Measurements from ENCODE around the gene SC5D. TPM values are rescaled to one million over a fixed set of nuclear protein-coding genes. Genes with fewer than 3 reads are reported as not detected.

Gene SC5D
- polyA plus RNA-seq, 1 donor from 2014 or later: 75.7 TPM

GRCh38 chr11:121326230-121326629 lies 33.7 kb downstream of the SC5D start:
- Histone ChIP-seq H3K4me3 (ENCODE audit: low read length) (no peak overlapping the region), H3F3A (ENCODE audit: insufficient read depth, low read length, poor library complexity, severe bottlenecking) (no peaks in the 10 kb centered on the region), H4K20me1 (ENCODE audit: insufficient read depth) (no peaks in the 10 kb centered on the region), H3K4me2 (ENCODE audit: low read length) (no peak overlapping the region), H3K9me3 (ENCODE audit: low read length) (no peaks in the 10 kb centered on the region), H3K9me2 (ENCODE audit: insufficient read depth, low read length) (no peaks in the 10 kb centered on the region), H3K27me3 (ENCODE audit: insufficient read depth, low read depth, low read length) (no peaks in the 10 kb centered on the region), H3K27ac (ENCODE audit: low read length) (no peak overlapping the region), H2AFZ (ENCODE audit: low read depth, low read length) (no peak overlapping the region), H3K36me3 (ENCODE audit: insufficient read depth, low read length) (no peaks in the 10 kb centered on the region), H3K9ac (ENCODE audit: low read length) (no peak overlapping the region), H3K79me2 (replicated peaks; ENCODE audit: insufficient read depth, low read length) (no peaks in the 10 kb centered on the region)
- TF ChIP-seq MXI1 (conservative IDR thresholded peaks at IDR 0.05; ENCODE audit: poor library complexity, severe bottlenecking) (no peak), TAF1 (IDR thresholded peaks at IDR 0.05; ENCODE audit: low read depth) (no peak), RAD21 (conservative IDR thresholded peaks at IDR 0.05) (no peak), EZH2 (IDR thresholded peaks at IDR 0.05; ENCODE audit: borderline replicate concordance, insufficient read depth, low read length, poor library complexity, severe bottlenecking) (no peak), POLR2AphosphoS5 (IDR thresholded peaks at IDR 0.05) (no peak), SMC3 (conservative IDR thresholded peaks at IDR 0.05; ENCODE audit: poor library complexity) (no peak), EP300 (conservative IDR thresholded peaks at IDR 0.05; ENCODE audit: poor library complexity, severe bottlenecking) (no peak)
- TF ChIP-seq, protein P1, sequence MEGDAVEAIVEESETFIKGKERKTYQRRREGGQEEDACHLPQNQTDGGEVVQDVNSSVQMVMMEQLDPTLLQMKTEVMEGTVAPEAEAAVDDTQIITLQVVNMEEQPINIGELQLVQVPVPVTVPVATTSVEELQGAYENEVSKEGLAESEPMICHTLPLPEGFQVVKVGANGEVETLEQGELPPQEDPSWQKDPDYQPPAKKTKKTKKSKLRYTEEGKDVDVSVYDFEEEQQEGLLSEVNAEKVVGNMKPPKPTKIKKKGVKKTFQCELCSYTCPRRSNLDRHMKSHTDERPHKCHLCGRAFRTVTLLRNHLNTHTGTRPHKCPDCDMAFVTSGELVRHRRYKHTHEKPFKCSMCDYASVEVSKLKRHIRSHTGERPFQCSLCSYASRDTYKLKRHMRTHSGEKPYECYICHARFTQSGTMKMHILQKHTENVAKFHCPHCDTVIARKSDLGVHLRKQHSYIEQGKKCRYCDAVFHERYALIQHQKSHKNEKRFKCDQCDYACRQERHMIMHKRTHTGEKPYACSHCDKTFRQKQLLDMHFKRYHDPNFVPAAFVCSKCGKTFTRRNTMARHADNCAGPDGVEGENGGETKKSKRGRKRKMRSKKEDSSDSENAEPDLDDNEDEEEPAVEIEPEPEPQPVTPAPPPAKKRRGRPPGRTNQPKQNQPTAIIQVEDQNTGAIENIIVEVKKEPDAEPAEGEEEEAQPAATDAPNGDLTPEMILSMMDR (IDR thresholded peaks at IDR 0.05; ENCODE audit: poor library complexity, severe bottlenecking): no peak
- TF ChIP-seq, protein P2, sequence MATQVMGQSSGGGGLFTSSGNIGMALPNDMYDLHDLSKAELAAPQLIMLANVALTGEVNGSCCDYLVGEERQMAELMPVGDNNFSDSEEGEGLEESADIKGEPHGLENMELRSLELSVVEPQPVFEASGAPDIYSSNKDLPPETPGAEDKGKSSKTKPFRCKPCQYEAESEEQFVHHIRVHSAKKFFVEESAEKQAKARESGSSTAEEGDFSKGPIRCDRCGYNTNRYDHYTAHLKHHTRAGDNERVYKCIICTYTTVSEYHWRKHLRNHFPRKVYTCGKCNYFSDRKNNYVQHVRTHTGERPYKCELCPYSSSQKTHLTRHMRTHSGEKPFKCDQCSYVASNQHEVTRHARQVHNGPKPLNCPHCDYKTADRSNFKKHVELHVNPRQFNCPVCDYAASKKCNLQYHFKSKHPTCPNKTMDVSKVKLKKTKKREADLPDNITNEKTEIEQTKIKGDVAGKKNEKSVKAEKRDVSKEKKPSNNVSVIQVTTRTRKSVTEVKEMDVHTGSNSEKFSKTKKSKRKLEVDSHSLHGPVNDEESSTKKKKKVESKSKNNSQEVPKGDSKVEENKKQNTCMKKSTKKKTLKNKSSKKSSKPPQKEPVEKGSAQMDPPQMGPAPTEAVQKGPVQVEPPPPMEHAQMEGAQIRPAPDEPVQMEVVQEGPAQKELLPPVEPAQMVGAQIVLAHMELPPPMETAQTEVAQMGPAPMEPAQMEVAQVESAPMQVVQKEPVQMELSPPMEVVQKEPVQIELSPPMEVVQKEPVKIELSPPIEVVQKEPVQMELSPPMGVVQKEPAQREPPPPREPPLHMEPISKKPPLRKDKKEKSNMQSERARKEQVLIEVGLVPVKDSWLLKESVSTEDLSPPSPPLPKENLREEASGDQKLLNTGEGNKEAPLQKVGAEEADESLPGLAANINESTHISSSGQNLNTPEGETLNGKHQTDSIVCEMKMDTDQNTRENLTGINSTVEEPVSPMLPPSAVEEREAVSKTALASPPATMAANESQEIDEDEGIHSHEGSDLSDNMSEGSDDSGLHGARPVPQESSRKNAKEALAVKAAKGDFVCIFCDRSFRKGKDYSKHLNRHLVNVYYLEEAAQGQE (IDR thresholded peaks at IDR 0.05; ENCODE audit: borderline replicate concordance): no peak

- TF ChIP-seq RAD21 (conservative IDR thresholded peaks at IDR 0.05) (no peak), TAF1 (IDR thresholded peaks at IDR 0.05; ENCODE audit: low read depth) (no peak), SMC3 (conservative IDR thresholded peaks at IDR 0.05; ENCODE audit: poor library complexity) (no peak), EP300 (conservative IDR thresholded peaks at IDR 0.05; ENCODE audit: poor library complexity, severe bottlenecking) (no peak), EZH2 (IDR thresholded peaks at IDR 0.05; ENCODE audit: borderline replicate concordance, insufficient read depth, low read length, poor library complexity, severe bottlenecking) (no peak), POLR2AphosphoS5 (IDR thresholded peaks at IDR 0.05) (no peak), MXI1 (conservative IDR thresholded peaks at IDR 0.05; ENCODE audit: poor library complexity, severe bottlenecking) (no peak)
- TF ChIP-seq, protein P1 (IDR thresholded peaks at IDR 0.05; ENCODE audit: poor library complexity, severe bottlenecking): no peak
- TF ChIP-seq, protein P2 (IDR thresholded peaks at IDR 0.05; ENCODE audit: borderline replicate concordance): no peak
- no peaks in the 10 kb centered on the region for H3K79me2 ChIP-seq (replicated peaks; ENCODE audit: insufficient read depth, low read length)
- no peak overlapping the region for H3K4me2 ChIP-seq (ENCODE audit: low read length)
Measured at GRCh38 chr11:121327553-121327952, 35.0 kb downstream of the SC5D start.

More at GRCh38 chr11:121327553-121327952, 35.0 kb downstream of the SC5D start:
- Histone ChIP-seq H4K20me1 (ENCODE audit: insufficient read depth) (no peaks in the 10 kb centered on the region), H3K27me3 (ENCODE audit: insufficient read depth, low read depth, low read length) (no peaks in the 10 kb centered on the region), H3K36me3 (ENCODE audit: insufficient read depth, low read length) (no peaks in the 10 kb centered on the region), H3K4me3 (ENCODE audit: low read length) (no peak overlapping the region), H3K9ac (ENCODE audit: low read length) (no peak overlapping the region), H3K9me2 (ENCODE audit: insufficient read depth, low read length) (no peaks in the 10 kb centered on the region), H3K27ac (ENCODE audit: low read length) (no peak overlapping the region), H3F3A (ENCODE audit: insufficient read depth, low read length, poor library complexity, severe bottlenecking) (no peaks in the 10 kb centered on the region), H2AFZ (ENCODE audit: low read depth, low read length) (no peak overlapping the region), H3K9me3 (ENCODE audit: low read length) (no peaks in the 10 kb centered on the region)
